ENCODE results near the gene GALK1.
"Not testable (repeated sequence)": the region's sequence is repeated elsewhere in the genome, so short reads cannot be mapped to it uniquely, and the experiment has no call there.

Gene GALK1

DNA sequence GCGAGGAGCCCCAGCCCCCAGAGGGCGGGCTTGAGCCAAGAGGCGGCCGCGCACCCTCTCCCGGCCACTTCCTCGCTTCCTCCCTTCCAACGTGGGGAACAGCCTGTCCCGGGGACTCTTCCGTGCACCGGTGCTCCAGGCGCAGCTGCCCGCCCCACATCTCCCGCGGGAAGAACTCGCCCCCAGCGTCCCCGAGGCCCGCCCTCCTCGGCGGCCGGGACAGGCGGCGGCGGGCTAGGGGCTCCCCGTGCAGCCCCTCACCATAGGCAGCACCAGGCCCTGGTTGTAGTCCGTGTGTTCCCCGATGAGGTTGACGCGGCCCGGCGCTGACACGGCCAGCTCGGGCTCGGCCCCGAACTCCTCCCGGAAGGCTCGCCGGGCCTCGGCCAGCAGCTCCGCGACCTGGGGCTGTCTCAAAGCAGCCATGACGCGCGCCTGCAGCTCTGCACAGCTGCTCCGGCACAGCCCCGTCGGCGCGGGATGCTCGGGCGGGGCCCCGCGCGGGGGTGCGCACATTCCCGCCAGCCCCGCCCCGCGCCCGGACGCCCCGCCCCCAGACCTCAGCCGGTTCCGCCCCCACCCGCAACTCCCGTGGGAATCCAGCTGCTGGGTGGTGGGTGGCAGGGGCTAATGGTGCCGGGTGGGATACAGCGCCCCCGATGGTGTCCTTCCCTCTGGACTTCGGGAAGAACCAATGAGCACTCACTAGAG, at the start of gene GALK1:
Gene GALK1 (minus strand): TSS at position 482 of the 711 bp plus-strand sequence. CDS start 56 bp downstream, at position 426.
- DNase-seq (ENCODE audit: low read depth in 2 of 2) = peak; percentile 42 to 54

DNA sequence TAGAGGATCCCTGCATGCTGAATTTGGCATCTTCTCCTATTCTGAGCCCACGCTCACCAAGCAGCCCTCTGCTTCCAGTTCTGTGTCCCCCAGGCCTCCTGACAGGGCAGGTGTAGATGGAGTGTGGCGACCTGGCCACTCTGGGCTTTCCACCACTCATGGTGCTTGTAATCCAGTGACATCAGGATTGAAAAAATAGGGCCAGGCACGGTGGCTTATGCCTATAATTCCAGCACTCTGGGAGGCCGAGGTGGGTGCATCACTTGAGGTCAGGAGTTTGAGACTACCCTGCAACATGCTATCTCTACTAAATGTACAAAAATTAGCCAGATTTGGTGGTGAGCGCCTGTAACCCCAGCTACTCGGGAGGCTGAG, 49.0 kb upstream of the GALK1 start:
- DNase-seq (ENCODE audit: low read depth in 2 of 2) = no peak

DNA sequence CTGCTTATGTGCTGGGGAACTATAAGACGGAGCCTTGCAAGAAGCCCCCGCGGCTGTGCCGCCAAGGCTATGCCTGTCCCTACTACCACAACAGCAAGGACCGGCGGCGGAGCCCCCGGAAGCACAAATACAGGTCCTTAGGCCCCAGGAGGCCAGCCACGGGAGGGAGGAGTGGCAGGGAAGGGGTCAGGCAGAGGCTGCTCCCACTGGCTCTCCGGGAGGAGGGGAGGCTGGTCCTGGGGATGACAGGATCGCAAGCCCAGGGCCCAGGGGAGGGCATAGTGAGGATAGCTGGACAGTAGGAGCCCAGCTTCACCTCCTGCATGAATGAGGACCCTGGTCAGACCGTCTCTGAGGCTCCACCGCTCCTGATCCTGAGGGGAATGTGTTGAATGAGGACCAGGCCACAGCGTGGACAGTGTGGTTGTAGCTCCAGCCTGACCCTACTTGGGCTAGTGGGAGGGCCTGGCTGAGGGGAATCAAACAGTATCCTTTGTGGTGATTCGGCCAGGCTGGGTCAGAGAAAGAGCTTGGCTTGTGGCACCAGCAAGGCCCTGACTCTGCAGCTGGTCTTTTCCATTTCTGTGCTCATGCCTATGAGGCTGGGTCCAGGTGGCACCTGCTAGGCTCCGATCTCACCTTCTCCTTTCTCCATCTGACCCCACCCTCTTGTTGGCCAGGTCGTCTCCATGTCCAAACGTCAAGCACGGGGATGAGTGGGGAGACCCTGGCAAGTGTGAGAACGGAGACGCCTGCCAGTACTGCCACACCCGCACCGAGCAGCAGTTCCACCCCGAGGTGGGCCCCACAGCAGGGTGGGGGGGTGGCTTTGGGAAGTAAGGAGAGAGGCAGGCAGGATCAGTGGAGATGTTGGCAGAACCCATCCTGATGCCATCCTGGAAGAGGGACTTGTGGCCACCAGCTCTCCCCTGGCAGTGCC, 48.4 kb upstream of the GALK1 start:
- DNase-seq (ENCODE audit: low read depth in 2 of 2) = no peak

DNA sequence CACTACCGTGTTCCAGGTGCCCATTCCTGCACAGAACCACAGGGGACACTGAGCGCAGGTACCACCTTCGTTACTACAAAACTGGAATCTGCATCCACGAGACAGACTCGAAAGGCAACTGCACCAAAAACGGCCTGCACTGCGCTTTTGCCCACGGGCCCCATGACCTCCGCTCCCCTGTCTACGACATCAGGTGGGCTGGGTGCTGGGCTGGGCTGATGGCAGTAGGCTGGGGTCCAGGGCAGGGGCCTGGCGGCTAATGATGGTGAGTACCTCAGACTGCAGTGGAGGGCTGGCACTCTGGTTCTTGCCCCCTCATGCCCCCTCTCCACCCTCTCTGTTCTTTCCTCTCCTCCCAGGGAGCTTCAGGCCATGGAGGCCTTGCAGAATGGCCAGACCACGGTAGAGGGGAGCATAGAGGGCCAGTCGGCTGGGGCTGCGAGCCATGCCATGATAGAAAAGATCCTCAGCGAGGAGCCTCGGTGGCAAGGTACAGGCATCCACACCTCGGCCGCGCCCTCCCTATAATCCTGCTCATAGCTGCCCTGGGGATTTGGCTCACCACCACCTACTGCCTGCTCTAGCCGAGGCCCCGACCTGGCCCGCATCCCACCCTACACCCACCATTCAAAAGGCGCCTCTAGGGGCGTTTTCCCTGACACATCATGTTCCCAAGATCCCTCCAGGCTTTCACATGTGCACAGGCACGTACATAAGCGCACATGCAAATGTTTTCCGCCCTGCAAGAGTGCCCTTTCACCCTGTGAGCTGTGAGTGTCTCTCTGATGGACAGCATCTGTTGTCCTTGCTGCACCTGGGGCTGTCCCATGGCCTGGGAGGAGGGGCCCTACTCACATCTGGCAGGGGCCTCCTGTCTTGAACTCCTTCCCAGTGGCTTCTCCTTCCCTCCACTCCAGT, 47.4 kb upstream of the GALK1 start:
- no peak for DNase-seq (ENCODE audit: low read depth in 2 of 2)

DNA sequence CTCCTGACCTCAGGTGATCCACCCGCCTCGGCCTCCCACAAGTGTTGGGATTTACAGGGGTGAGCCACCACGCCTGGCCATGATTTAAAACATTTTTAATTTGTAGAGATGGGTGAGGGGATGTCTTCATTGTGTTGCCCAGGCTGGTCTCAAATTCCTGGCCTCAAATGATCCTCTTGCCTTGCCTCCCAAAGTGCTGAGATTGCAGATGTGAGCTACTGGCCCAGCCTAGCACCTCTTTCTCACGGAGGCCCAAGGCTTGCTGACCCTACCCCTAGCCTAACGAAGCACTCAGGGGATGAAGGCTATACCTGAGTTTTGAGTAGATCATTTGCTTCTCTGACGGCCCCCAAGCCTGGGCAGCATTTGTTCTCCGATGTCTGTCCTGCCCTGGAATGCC, 46.2 kb upstream of the GALK1 start:
- no peak for DNase-seq (ENCODE audit: low read depth in 2 of 2)

DNA sequence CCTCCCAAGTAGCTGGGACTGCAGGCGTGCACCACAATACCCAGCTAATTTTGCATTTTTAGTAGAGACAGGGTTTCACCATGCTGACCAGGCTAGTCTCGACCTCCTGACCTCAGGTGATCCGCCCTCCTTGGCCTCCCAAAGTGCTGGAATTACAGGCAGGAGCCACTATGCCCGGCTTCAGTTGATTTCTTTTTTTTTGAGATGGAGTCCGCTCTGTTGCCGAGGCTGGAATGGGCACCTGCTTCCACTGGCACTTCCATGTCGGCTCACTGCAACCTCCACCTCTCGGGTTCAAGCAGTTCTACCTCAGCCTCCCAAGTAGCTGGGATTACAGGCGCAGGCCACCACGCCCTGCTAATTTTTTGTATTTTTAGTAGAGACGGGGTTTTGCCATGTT, 45.8 kb upstream of the GALK1 start:
- DNase-seq (ENCODE audit: low read depth in 2 of 2) = not testable (repeated sequence)

DNA sequence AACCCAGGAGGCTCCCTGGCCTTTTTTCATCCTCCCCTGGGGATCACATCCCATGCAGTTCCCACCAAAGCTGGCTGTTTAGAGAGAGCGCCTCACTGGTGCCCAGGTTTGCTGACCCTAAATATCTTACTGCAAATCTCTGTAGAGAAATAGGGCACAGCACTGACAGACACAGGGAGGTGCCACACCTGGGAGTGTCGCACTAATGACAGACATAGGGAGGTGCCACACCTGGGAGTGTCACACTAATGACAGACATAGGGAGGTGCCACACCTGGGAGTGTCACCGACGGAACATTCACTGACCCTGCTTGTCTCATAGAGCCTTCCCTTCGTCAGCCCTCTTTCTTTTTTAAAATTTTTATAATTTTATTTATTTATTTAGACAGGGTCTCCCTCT, 45.2 kb upstream of the GALK1 start:
- no peak for DNase-seq (ENCODE audit: low read depth in 2 of 2)

DNA sequence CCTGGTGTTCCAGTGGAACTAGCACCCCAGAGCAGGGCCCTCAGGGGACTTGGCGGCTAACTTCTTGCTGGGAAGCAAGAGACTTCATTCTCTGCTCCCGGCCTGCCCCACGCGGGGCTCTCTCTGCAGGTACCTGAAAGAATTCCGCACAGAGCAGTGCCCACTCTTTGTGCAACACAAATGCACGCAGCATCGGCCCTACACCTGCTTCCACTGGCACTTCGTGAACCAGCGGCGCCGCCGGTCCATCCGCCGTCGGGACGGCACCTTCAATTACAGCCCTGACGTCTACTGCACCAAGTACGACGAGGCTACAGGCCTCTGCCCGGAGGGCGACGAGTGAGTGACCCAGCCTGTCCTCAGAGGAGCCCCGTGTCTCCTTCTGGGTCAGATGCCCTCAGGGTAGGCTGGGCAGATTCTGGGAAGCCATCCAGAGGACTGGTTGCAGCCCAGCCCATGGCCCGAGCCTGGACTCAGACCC, 44.7 kb upstream of the GALK1 start:
- DNase-seq (ENCODE audit: low read depth in 2 of 2) = no peak

DNA sequence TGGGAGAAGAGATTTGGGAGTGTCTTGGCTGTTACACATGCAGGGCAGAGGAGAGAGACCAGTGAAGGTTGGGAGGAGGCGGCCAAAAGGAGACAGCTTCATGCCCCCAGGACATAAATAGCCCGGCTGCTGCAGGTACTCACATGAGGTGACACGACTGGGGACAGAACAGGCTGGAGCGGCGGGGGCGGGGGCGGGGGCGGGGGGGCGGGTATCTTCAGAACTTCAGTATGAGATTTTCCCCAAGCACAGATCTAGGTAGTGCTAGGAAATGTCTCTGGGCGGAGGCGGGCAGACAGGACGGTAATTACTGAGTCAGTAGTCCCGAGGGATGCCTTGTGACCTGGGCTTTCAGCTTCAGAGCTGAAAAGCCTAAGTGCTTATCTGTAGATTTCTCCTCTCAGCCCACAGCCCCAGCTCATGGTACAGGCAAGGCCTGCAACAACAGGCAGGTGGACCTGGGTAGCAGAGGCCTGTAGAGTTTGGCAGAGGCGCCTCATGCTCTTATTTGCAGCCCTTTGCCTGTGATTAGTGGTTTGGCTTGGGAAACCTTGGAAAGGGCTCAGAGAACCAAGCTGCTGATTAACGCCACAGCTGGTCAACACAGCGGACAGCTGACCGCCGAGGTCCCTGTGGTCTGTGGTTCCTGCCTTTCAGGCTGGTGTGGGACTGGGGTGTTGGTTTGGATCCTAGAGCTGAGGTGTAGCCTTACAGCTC, 44.1 kb upstream of the GALK1 start:
- no peak for DNase-seq (ENCODE audit: low read depth in 2 of 2)

DNA sequence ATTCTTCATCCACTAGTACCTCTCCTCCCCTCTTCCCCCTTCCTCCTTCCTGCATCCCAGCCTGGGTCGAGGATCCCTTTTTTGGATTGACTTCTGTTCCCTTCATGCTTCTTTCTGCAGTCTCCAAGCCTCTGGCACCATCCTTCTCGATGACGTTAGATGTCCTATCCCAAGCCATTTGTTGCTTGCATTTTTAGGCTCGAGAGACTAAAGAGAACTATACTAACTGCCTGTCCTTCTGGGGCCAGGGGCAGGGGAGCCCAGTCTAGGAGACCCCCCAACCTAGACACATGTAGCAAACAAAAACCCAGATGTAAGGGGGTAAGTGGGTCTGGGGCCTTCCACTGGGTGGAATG, 43.5 kb upstream of the GALK1 start:
- DNase-seq (ENCODE audit: low read depth in 2 of 2) = no peak

DNA sequence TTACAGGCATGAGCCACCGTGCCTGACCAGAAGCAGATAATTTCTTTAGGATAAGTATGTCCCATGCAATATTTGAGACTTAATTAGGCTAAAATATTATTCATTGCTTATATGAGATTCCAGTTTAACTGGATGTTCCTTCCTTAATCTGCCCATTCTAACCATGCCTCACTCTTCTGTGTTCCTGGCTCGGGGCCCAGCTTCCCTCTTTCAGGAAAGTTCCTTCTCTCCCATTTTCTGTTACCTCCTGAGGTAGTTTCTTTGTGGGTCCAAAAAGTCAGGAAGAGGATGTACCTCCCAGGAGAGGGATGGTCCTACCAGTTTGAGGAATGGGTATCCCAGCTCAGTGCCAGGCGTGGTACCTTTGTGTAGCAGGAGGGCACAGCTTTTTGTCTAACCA, 42.9 kb upstream of the GALK1 start:
- no peak for DNase-seq (ENCODE audit: low read depth in 2 of 2)

DNA sequence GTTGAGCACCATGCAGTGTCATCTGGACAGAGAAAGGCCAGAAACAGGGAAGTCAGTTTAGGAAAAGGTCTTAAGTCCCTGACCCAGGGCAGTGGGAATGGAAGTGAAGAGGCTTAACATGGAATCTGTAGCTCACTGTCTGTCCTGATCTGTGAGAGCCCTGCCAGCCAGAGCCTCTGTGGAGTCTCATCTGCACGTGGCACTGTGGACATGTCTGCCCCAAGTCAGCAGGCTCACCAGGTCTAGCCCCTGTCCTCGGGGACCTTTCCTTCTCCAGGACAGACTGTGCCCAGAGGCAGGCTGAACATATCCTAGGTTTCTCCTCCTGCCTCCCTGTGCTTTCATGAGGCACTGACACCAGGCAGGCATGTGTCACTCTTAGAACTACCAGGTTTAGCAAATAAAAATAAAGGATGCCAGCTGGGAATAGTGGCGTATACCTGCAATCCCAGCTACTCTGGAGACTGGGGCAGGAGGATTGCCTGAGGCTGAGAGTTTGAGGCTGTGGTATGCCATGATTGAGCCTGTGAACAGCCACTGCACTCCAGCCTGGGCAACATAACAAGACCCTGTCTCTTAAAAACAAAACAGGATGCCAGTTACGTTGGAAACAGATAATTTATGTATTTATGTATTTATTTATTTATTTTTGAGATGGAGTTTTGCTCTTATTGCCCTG, 42.0 kb upstream of the GALK1 start:
- no peak for DNase-seq (ENCODE audit: low read depth in 2 of 2)

DNA sequence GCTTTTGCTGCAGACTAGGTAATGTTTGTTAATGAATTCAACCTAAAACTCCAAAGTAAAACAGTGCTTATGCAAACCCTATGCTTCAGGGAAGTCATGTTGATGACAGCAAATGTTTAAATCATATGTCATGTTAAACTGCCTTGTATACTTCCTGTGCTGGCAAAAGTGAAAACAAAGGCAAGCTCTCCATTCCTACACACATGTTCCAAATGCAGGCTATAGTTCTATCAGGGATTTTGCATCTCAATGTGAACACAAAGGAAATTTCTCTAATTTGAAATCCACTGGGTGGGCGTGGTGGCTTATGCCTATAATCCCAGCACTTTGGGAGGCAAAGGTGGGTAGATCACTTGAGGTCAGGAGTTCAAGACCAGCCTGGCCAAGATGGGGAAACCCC, 38.9 kb upstream of the GALK1 start:
- no peak for DNase-seq (ENCODE audit: low read depth in 2 of 2)

DNA sequence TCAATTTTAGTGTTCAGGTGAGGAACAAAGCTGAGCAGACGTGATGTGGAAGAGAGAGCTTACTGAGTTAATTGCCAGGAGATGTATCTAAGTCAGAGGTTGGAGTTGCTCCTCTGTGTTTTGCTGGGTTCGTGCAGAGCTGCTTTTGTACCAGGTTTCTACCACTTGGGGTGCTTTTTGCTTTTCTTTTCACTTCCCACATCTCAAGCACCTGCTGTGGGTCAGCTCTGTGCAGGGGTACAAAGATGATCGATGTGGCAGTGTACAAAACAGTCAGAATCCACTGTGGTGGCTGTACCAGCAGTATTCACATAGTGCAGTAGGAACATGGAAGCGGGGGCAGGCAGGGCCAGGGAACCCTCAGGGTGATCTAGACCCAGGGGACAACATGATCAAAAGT, 34.4 kb upstream of the GALK1 start:
- no peak for DNase-seq (ENCODE audit: low read depth in 2 of 2)

DNA sequence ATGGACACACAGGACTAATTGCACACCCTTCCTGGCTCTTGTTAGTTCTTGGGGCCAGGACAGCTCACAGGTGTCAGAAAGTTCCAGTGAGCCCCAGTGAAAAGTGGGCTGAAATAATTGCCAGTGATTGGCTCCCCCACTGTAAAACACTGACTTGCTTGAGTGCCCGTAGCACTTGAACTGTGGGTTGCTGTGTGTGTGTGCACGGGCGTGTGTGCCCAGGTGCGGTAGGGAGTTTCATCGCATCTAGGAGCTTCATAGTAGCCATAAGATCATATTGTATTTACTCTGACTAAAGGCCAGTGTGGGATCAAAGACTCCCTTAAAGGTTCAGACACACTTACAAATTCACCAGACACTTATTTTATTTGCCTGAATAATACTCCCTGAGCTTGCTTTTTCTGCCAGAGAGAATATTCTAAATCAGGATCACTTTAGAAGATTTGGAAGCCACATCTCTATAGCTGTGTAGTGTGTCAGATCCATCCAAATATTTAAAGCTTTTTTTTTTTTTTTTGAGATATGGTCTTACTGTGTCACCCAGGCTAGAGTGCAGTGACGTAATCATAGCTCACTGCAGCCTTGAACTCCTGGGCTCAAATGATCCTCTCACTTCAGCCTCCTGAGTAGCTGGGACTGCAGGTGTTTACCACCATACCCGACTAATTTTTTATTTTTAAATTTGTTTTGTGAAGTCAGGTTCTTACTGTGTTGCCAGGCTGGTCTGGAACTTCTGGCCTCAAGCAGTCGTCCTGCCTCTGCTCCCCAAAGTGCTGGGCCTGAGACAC, 31.0 kb upstream of the GALK1 start:
- no peak for DNase-seq (ENCODE audit: low read depth in 2 of 2)

DNA sequence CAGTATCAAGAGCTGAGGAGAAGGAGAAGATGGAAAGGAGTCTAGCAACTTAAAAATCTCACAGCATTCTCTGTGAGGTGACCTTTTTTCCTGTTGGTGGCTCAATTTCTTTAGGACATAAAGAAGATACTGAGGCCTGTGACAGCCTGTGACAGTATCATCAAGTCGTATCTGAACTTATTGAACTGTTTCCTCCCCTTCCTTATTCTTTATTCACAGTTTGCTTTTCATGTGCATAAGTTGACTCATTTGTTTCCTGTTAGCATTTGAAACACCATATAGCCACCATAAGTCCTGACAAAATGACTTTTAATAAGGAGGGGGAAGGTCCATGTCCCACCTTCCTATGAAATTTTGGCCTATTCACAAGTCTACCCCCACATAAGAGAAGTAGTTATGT, 28.5 kb upstream of the GALK1 start:
- DNase-seq (ENCODE audit: low read depth in 2 of 2) = no peak

DNA sequence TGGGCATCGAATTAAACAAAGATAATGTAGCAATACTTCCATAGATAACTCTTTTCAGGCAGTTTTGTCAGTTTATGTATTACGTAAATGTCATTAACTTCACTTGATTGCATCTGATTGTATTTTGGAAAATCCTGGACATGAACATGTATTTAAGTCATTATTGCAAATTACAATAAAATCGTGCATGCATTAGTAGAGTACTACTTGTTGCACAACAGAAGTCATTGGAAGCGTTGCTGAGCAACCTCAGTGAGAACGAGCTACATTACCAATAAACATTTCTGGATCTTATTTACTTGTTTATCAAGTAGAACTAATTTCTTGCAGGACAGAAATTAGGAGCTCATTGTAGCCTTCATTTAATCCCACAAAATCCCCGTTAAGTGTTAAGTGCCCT, 26.3 kb upstream of the GALK1 start:
- DNase-seq (ENCODE audit: low read depth in 2 of 2) = no peak

DNA sequence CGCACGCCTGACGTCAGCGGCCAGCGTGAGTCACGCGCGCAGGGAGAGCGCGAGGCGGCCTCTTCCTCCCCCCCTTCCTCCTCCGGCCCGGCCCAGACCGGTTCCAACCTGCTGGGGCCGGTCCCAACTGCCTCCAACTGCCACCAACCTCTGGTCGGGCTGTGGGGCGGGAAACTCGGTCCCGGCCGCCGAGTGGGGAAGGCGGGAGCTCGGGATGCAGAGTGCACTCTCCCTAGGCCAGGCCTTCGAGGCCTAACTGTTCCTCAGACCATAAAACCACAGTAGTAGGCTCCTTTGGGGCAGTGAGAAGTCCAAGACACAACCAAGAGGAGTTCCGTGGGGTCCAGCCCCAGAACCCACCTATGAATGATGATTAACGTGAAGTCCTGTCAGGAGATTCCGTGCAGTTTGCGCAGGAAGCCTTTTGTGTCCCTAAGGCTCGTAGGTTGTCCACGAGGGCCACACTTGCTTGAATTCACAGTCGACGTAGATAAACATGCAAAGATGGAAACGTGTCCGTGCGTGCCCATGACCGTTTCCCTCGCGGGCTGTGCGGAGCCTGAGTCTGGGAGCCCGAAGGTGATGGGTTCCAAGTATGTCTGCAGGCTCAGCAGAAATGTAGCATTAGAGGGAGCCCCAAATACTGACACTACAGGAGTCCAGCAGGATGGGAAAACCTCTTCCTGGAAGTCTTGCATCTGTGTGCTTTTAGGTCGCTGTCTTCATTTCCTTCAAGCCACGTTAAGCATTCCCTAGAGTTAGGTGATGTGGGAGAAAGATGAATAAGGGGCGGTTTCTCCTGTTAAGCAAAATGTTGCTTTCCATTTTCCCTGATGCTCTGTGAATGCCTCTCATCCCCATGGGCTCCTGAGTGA, 20.3 kb upstream of the GALK1 start:
- peak; percentile 67 to 71 for DNase-seq (ENCODE audit: low read depth in 2 of 2)

DNA sequence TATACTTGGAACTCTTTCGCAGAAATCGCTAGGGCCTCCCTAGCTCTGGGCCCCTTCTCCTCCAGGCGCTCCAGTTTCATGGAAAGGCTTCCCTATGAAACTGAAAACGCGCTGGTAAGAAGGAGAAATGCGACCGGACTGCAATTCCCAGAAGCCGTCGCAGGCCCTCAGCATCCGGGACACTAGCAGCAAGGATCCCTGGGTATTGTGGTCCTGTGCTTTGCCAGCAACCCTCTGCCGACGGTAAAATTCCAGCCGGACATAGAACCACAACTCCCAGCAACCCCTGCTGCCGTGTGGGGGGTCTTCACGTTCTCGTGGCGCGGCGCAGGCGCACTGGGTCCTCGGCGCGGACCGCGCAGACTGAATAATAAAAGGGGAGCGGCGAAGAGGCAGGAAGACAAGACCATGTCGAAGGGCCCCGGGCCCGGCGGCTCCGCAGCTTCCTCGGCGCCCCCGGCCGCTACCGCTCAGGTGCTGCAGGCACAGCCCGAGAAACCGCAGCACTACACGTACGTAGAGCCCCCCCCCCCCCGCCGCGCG, 19.6 kb upstream of the GALK1 start, which contains the start of gene UNK:
Gene UNK (plus strand): TSS at position 334 of the 543 bp plus-strand sequence. CDS start 75 bp downstream, at position 409.
- peak; percentile 83 to 90 for DNase-seq (ENCODE audit: low read depth in 2 of 2)
